Transverse colon (tissue), 4 donors: ENCODE data around the gene OR4A16.

Source experiments
- POLR2A ChIP-seq: fragments of 450-650 bp; IDR thresholded peaks from one replicate; pipeline ENCODE4 v1.6.1; 2016; ENCODE audit warnings: antibody characterized with exemption, mild to moderate bottlenecking, moderate library complexity
- POLR2AphosphoS5 ChIP-seq, 3 donors: sonication (generic); formaldehyde crosslinking; IDR thresholded peaks; one replicate each; pipeline ENCODE4 v1.6.1; 2016; ENCODE audit warnings: antibody characterized with exemption in 3 of 3
- TF ChIP-seq, protein P1 (sequence below), 5 experiments: fragments of 200-600 bp in 3 of 5; fragments of 450-650 bp in 2 of 5; sonication (generic) in 3 of 5; IDR thresholded peaks; 1 replicate in 2 of 5; 2 replicates in 3 of 5; pipeline ENCODE4 v1.5.1; 2016 to 2017; ENCODE audit warnings: antibody characterized with exemption in 5 of 5, inconsistent platforms in 3 of 5, mild to moderate bottlenecking in 2 of 5, moderate library complexity in 1 of 5

DNA sequence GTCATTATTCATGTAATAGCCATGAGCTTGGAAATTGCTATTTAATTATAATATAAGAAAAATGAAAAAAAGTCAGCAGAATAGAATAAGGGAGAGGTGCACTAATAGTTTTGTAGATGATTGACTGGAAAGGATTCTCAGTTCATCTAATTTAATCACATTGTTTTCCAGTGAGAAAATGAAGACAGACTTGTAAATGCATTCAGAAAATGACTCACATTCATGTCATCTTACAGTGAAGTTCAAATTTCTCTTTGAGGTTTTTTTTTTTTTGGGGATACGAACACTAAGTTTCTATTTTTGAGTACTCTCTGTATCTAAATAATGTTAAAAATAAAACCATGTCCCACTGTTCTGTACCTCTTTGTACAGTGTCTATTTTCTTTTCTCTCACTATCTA, 18.5 kb upstream of the OR4A16 start:
- TF ChIP-seq, protein P1, sequence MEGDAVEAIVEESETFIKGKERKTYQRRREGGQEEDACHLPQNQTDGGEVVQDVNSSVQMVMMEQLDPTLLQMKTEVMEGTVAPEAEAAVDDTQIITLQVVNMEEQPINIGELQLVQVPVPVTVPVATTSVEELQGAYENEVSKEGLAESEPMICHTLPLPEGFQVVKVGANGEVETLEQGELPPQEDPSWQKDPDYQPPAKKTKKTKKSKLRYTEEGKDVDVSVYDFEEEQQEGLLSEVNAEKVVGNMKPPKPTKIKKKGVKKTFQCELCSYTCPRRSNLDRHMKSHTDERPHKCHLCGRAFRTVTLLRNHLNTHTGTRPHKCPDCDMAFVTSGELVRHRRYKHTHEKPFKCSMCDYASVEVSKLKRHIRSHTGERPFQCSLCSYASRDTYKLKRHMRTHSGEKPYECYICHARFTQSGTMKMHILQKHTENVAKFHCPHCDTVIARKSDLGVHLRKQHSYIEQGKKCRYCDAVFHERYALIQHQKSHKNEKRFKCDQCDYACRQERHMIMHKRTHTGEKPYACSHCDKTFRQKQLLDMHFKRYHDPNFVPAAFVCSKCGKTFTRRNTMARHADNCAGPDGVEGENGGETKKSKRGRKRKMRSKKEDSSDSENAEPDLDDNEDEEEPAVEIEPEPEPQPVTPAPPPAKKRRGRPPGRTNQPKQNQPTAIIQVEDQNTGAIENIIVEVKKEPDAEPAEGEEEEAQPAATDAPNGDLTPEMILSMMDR (IDR thresholded peaks at IDR 0.05) = no peak
- TF ChIP-seq POLR2AphosphoS5 (IDR thresholded peaks at IDR 0.05) = no peak
- no peak for TF ChIP-seq POLR2A
